Myocyte (in vitro differentiated cells): Measurements from ENCODE around the gene MMP21. TPM values are rescaled to one million over a fixed set of nuclear protein-coding genes. Genes with fewer than 3 reads are reported as not detected.

Source experiments
- DNase-seq: peaks from one replicate; pipeline ENCODE4 v3.0.0-alpha.2; 2012; ENCODE audit warnings: low read depth
- total RNA-seq: library from RNA; depleted of rRNA; stranded (reverse); fragments of >200 nt; gene quantifications from 2 replicates; pipeline ENCODE4 v1.2.3, GENCODE V29; 2014

The MMP21 gene
- total RNA-seq, 1 donor from 2014 or later = not detected

- DNase-seq = no peak
These were observed 17.0 kb upstream of the MMP21 start for GRCh38 chr10:125792342-125793300.

GRCh38 chr10:125788156-125789034 is 12.8 kb upstream of the MMP21 start:
- peak; percentile 56 for DNase-seq

- DNase-seq = no peak
These were observed 10.2 kb upstream of the MMP21 start for GRCh38 chr10:125785791-125786190.

- DNase-seq = no peak
These were observed 8.3 kb upstream of the MMP21 start for GRCh38 chr10:125783957-125784356.

- no peak for DNase-seq
These were observed 7.8 kb upstream of the MMP21 start for GRCh38 chr10:125783408-125783807.

GRCh38 chr10:125782616-125783015 is 7.0 kb upstream of the MMP21 start:
- DNase-seq = no peak

GRCh38 chr10:125782054-125782453 is 6.4 kb upstream of the MMP21 start:
- no peak for DNase-seq

GRCh38 chr10:125781374-125781773 is 5.8 kb upstream of the MMP21 start:
- DNase-seq = no peak

GRCh38 chr10:125779403-125780327 is 4.0 kb upstream of the MMP21 start:
- peak; percentile 5 for DNase-seq

GRCh38 chr10:125778556-125778955 is 2.9 kb upstream of the MMP21 start:
- no peak for DNase-seq

GRCh38 chr10:125777806-125778205 is 2.2 kb upstream of the MMP21 start:
- no peak for DNase-seq

- DNase-seq = no peak
These were observed 935 bp downstream of the MMP21 start for GRCh38 chr10:125774581-125775191.

- DNase-seq = no peak
These were observed 1.7 kb downstream of the MMP21 start for GRCh38 chr10:125773687-125774543.

- no peak for DNase-seq
These were observed 2.8 kb downstream of the MMP21 start for GRCh38 chr10:125772864-125773180.

- no peak for DNase-seq
These were observed 3.3 kb downstream of the MMP21 start for GRCh38 chr10:125772112-125772863.

- DNase-seq = no peak
These were observed 4.8 kb downstream of the MMP21 start for GRCh38 chr10:125770844-125771243.

- no peak for DNase-seq
These were observed 6.4 kb downstream of the MMP21 start for GRCh38 chr10:125769175-125769574.

GRCh38 chr10:125768219-125768855 is 7.3 kb downstream of the MMP21 start:
- DNase-seq = peak; percentile 16
